Skeletal muscle tissue (tissue), 4 donors: ENCODE measurements around the gene TNS3. TPM values are rescaled to one million over a fixed set of nuclear protein-coding genes. Genes with fewer than 3 reads are reported as not detected.

ENCODE experiments used
- H3K27ac ChIP-seq: one replicate; pipeline ENCODE4 v1.7.0; 2013; ENCODE audit warnings: mild to moderate bottlenecking, low read depth, low read length, inconsistent platforms
- H3K27me3 ChIP-seq, 3 donors: one replicate each; pipeline ENCODE4 v1.7.0; 2013; ENCODE audit warnings: low read length in 3 of 3; ENCODE audit not compliant: control insufficient read depth in 3 of 3, insufficient read depth in 3 of 3
- H3K36me3 ChIP-seq, 3 donors: one replicate each; pipeline ENCODE4 v1.7.0; 2013; ENCODE audit warnings: low read length in 3 of 3; ENCODE audit not compliant: control insufficient read depth in 3 of 3, insufficient read depth in 3 of 3
- H3K4me1 ChIP-seq, 3 donors: one replicate each; pipeline ENCODE4 v1.7.0; 2013; ENCODE audit warnings: low read length in 3 of 3, mild to moderate bottlenecking in 3 of 3; ENCODE audit not compliant: control insufficient read depth in 3 of 3, insufficient read depth in 3 of 3
- H3K4me3 ChIP-seq, 3 donors: one replicate each; pipeline ENCODE4 v1.7.0; 2013; ENCODE audit warnings: low read length in 3 of 3
- H3K9ac ChIP-seq, 3 donors: one replicate each; pipeline ENCODE4 v1.7.0; 2013; ENCODE audit warnings: low read length in 3 of 3, mild to moderate bottlenecking in 3 of 3, moderate library complexity in 2 of 3, low read depth in 1 of 3
- H3K9me3 ChIP-seq, 3 donors: one replicate each; pipeline ENCODE4 v1.7.0; 2013; ENCODE audit warnings: low read length in 3 of 3; ENCODE audit not compliant: control insufficient read depth in 3 of 3
- total RNA-seq: library from RNA; depleted of rRNA; stranded (reverse); fragments of >200 nt; gene quantifications from one replicate; pipeline ENCODE4 v1.2.3, GENCODE V29; 2014
- donor health status: Osteomylitis.

TNS3 gene
- total RNA-seq, 1 donor from 2014 or later: 33.4 TPM

- Histone ChIP-seq H3K36me3 (peaks cover 48 to 55% (median 50%) of the 10 kb centered on the region in 3 donors), H3K4me1 (peaks cover 0 to 6% (median 0%) of the 10 kb centered on the region in 3 donors), H3K9me3 (no peaks in the 10 kb centered on the region), H3K27ac (no peak overlapping the region), H3K27me3 (no peaks in the 10 kb centered on the region), H3K9ac (no peak overlapping the region), H3K4me3 (no peak overlapping the region)
Measured at GRCh38 chr7:47394216-47394615, 187.7 kb downstream of the TNS3 start.

GRCh38 chr7:47393406-47393805 lies 188.5 kb downstream of the TNS3 start:
- peaks cover 45 to 55% (median 50%) of the 10 kb centered on the region in 3 donors for H3K36me3 ChIP-seq
- H3K27ac ChIP-seq: no peak overlapping the region
- no peaks in the 10 kb centered on the region for H3K27me3 ChIP-seq
- peaks cover 0 to 6% (median 0%) of the 10 kb centered on the region in 3 donors for H3K4me1 ChIP-seq
- no peak overlapping the region for H3K4me3 ChIP-seq
- H3K9ac ChIP-seq: no peak overlapping the region
- no peaks in the 10 kb centered on the region for H3K9me3 ChIP-seq

DNA sequence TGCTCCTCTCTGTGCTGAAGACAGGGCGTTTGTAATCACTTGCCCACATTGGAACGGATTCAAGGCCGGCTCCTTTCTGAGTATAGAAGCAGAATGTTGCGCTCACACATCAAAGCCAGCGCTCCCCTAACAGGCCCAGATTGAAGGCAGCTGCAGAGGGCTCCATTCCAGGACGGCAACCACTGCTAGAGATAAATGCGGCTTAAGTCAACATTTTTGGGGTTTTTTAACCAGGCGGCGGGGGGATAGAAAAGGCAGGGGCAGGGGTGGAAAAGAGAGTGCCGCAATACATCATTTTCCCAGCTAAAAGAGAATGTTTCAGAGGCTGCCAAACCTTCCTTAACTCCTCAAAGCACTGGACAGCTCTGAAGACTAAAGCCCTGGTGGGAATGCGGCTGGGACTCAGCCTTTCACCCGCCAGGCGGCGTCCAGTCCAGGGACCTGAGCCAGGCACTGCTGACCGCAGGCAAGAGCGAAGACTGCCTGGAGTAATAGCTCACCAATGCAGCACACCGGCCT lies 189.6 kb downstream of the TNS3 start:
- H3K9me3 ChIP-seq: no peaks in the 10 kb centered on the region
- H3K9ac ChIP-seq: no peak overlapping the region
- H3K4me3 ChIP-seq: no peak overlapping the region
- H3K4me1 ChIP-seq: peaks cover 0 to 6% (median 0%) of the 10 kb centered on the region in 3 donors
- H3K36me3 ChIP-seq: peaks cover 44 to 61% (median 56%) of the 10 kb centered on the region in 3 donors
- no peak overlapping the region for H3K27ac ChIP-seq
- no peaks in the 10 kb centered on the region for H3K27me3 ChIP-seq

- H3K9ac ChIP-seq: no peak overlapping the region
- H3K27ac ChIP-seq: no peak overlapping the region
- H3K27me3 ChIP-seq: no peaks in the 10 kb centered on the region
- no peak overlapping the region for H3K4me3 ChIP-seq
- peaks cover 0 to 6% (median 0%) of the 10 kb centered on the region in 3 donors for H3K4me1 ChIP-seq
- no peaks in the 10 kb centered on the region for H3K9me3 ChIP-seq
- peaks cover 41 to 58% (median 56%) of the 10 kb centered on the region in 3 donors for H3K36me3 ChIP-seq
Measured at GRCh38 chr7:47391726-47392125, 190.2 kb downstream of the TNS3 start.

DNA sequence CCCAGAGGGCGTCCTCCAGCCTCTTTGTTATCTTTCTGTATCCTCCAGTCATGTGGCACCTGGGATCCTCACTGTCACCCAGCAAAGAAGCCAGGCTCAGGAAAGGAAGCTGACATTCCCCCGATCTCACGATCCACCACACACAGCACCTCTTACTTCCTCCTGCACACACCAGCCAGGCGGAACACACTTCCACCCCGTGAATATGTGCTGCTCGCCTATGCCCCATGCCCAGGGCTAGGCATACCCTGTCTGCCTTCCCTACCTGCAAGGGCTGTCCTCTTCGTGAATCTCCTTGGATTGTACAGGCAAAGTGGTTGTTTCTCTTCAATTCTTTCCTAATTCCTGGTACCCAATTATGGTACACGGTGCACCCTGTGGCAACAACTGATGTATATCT lies 191.0 kb downstream of the TNS3 start:
- H3K9me3 ChIP-seq: no peaks in the 10 kb centered on the region
- H3K36me3 ChIP-seq: peaks cover 33 to 50% (median 48%) of the 10 kb centered on the region in 3 donors
- H3K9ac ChIP-seq: no peak overlapping the region
- no peak overlapping the region for H3K4me3 ChIP-seq
- no peaks in the 10 kb centered on the region for H3K27me3 ChIP-seq
- H3K27ac ChIP-seq: no peak overlapping the region
- peaks cover 0 to 12% (median 5%) of the 10 kb centered on the region in 3 donors for H3K4me1 ChIP-seq

- no peak overlapping the region for H3K4me3 ChIP-seq
- peaks cover 25 to 48% (median 39%) of the 10 kb centered on the region in 3 donors for H3K36me3 ChIP-seq
- H3K4me1 ChIP-seq: peaks cover 0 to 12% (median 7%) of the 10 kb centered on the region in 3 donors
Measured at GRCh38 chr7:47389923-47390630, 191.8 kb downstream of the TNS3 start.

GRCh38 chr7:47389171-47389922 lies 192.6 kb downstream of the TNS3 start:
- H3K9me3 ChIP-seq: no peaks in the 10 kb centered on the region
- H3K27me3 ChIP-seq: no peaks in the 10 kb centered on the region
- H3K27ac ChIP-seq: no peak overlapping the region
- no peak overlapping the region for H3K4me3 ChIP-seq
- H3K9ac ChIP-seq: no peak overlapping the region
- peaks cover 0 to 15% (median 9%) of the 10 kb centered on the region in 3 donors for H3K4me1 ChIP-seq
- H3K36me3 ChIP-seq: peaks cover 17 to 45% (median 32%) of the 10 kb centered on the region in 3 donors

More at GRCh38 chr7:47389923-47390630, 191.8 kb downstream of the TNS3 start:
- no peak overlapping the region for H3K9ac ChIP-seq
- no peaks in the 10 kb centered on the region for H3K27me3 ChIP-seq
- H3K9me3 ChIP-seq: no peaks in the 10 kb centered on the region
- no peak overlapping the region for H3K27ac ChIP-seq

DNA sequence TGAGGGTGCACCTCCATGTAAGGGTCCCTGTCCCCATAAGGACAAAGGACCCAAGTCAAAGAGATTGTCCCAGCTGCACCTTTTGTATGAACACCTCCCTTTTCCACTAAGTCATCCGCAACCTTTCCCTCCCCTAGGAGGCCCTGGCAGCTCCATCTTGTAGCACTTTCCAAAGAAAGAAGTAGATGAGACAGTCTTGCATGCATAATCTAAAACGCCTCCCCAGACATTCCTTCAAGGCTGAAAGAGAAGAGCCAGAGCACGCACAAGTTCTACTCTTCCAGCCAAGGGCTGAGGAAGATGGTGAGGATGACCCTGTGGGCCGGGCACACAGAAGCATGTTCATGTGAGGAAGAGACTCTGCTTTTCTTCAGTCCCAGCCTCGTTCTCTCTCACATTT lies 194.4 kb downstream of the TNS3 start:
- no peaks in the 10 kb centered on the region for H3K9me3 ChIP-seq
- H3K4me1 ChIP-seq: peaks cover 0 to 12% (median 9%) of the 10 kb centered on the region in 3 donors
- H3K36me3 ChIP-seq: peaks cover 12 to 36% (median 24%) of the 10 kb centered on the region in 3 donors
- no peak overlapping the region for H3K9ac ChIP-seq
- H3K27me3 ChIP-seq: no peaks in the 10 kb centered on the region
- no peak overlapping the region for H3K4me3 ChIP-seq
- H3K27ac ChIP-seq: no peak overlapping the region

- Histone ChIP-seq H3K9ac (no peak overlapping the region), H3K4me1 (peaks cover 0 to 9% (median 8%) of the 10 kb centered on the region in 3 donors), H3K27me3 (no peaks in the 10 kb centered on the region), H3K9me3 (no peaks in the 10 kb centered on the region), H3K27ac (no peak overlapping the region), H3K36me3 (peaks cover 10 to 32% (median 19%) of the 10 kb centered on the region in 3 donors), H3K4me3 (no peak overlapping the region)
Measured at GRCh38 chr7:47386273-47386835, 195.6 kb downstream of the TNS3 start.
